Breast epithelium (tissue), 4 donors: ENCODE results near the gene MYO1D. TPM values are rescaled to one million over a fixed set of nuclear protein-coding genes. Genes with fewer than 3 reads are reported as not detected.
A peak's percentile ranks its signal among the peaks of the same experiment; 100 is the strongest.

ENCODE experiments used
- DNase-seq, 2 donors: peaks; one replicate each; pipeline ENCODE4 v3.0.0-alpha.2; 2019; ENCODE audit warnings: low spot score in 2 of 2
- H3K27ac ChIP-seq, 2 donors: fragments of 200-600 bp; sonication (generic) in 1 of 2; one replicate each; pipeline ENCODE4 v1.5.1; 2016 to 2019; ENCODE audit warnings: mild to moderate bottlenecking in 1 of 2
- H3K27me3 ChIP-seq, 2 donors: fragments of 200-600 bp; sonication (generic) in 1 of 2; one replicate each; pipeline versions ENCODE4 v1.5.1 to v1.6.0; 2017 to 2019; ENCODE audit warnings: control low read depth in 1 of 2, mild to moderate bottlenecking in 1 of 2
- H3K36me3 ChIP-seq: fragments of 200-600 bp; one replicate; pipeline ENCODE4 v1.5.1; 2019
- H3K4me1 ChIP-seq, 2 donors: fragments of 200-600 bp; sonication (generic); one replicate each; pipeline ENCODE4 v1.5.1; 2016 to 2019; ENCODE audit warnings: control low read depth in 1 of 2
- H3K4me3 ChIP-seq, 3 donors: fragments of 200-600 bp; sonication (generic); 1 replicate in 2 of 3; 2 replicates in 1 of 3; pipeline ENCODE4 v1.5.1; 2016 to 2019; ENCODE audit warnings: mild to moderate bottlenecking in 3 of 3, moderate library complexity in 2 of 3
- H3K9me3 ChIP-seq, 2 donors: fragments of 200-600 bp; sonication (generic) in 1 of 2; one replicate each; pipeline ENCODE4 v1.5.1; 2016 to 2019; ENCODE audit warnings: control low read depth in 1 of 2
- POLR2A ChIP-seq: fragments of 450-650 bp; IDR thresholded peaks from one replicate; pipeline ENCODE4 v1.6.1; 2016; ENCODE audit warnings: antibody characterized with exemption, mild to moderate bottlenecking, moderate library complexity
- POLR2AphosphoS5 ChIP-seq, 3 donors: sonication (generic); formaldehyde crosslinking; IDR thresholded peaks; one replicate each; pipeline ENCODE4 v1.6.1; 2017; ENCODE audit warnings: antibody characterized with exemption in 3 of 3
- intact Hi-C: fragments of 100-400 bp; cut with DNase I; formaldehyde crosslinking; loops from one replicate; pipeline ENCODE4 v1.15.1; 2023; ENCODE audit warnings: low total_unique reads
- total RNA-seq, 3 donors: library from RNA; depleted of rRNA; stranded (reverse); fragments of >200 nt; gene quantifications; one replicate each; pipeline ENCODE4 v1.1.0, GENCODE V29; 2016
- TF ChIP-seq, protein P1 (sequence below), 3 donors: fragments of 450-650 bp; IDR thresholded peaks; one replicate each; pipeline ENCODE4 v1.5.1; 2016 to 2017; ENCODE audit warnings: antibody characterized with exemption in 3 of 3, mild to moderate bottlenecking in 3 of 3, moderate library complexity in 3 of 3

Gene MYO1D
- total RNA-seq, 3 donors from 2014 or later = 54.4 to 114 (median 76.7) TPM

- TF ChIP-seq, protein P1, sequence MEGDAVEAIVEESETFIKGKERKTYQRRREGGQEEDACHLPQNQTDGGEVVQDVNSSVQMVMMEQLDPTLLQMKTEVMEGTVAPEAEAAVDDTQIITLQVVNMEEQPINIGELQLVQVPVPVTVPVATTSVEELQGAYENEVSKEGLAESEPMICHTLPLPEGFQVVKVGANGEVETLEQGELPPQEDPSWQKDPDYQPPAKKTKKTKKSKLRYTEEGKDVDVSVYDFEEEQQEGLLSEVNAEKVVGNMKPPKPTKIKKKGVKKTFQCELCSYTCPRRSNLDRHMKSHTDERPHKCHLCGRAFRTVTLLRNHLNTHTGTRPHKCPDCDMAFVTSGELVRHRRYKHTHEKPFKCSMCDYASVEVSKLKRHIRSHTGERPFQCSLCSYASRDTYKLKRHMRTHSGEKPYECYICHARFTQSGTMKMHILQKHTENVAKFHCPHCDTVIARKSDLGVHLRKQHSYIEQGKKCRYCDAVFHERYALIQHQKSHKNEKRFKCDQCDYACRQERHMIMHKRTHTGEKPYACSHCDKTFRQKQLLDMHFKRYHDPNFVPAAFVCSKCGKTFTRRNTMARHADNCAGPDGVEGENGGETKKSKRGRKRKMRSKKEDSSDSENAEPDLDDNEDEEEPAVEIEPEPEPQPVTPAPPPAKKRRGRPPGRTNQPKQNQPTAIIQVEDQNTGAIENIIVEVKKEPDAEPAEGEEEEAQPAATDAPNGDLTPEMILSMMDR (IDR thresholded peaks at IDR 0.05) = no peak
- no peak for TF ChIP-seq POLR2A
- TF ChIP-seq POLR2AphosphoS5 (IDR thresholded peaks at IDR 0.05) = no peak
- Histone ChIP-seq H3K27ac (no peak overlapping the region), H3K9me3 (no peaks in the 10 kb centered on the region), H3K27me3 (no peaks in the 10 kb centered on the region), H3K36me3 (no peaks in the 10 kb centered on the region), H3K4me3 (no peak overlapping the region), H3K4me1 (no peaks in the 10 kb centered on the region)
- intact Hi-C loops = no loop called here
- DNase-seq = no peak
These were observed 211.9 kb downstream of the MYO1D start for GRCh38 chr17:32664936-32665583.

- Histone ChIP-seq H3K4me1 (no peaks in the 10 kb centered on the region), H3K36me3 (no peaks in the 10 kb centered on the region), H3K4me3 (no peak overlapping the region), H3K9me3 (no peaks in the 10 kb centered on the region), H3K27ac (no peak overlapping the region), H3K27me3 (no peaks in the 10 kb centered on the region)
- TF ChIP-seq, protein P1 (IDR thresholded peaks at IDR 0.05) = no peak
- TF ChIP-seq POLR2A (no peak), POLR2AphosphoS5 (IDR thresholded peaks at IDR 0.05) (no peak)
- DNase-seq = no peak
- intact Hi-C loops = no loop called here
These were observed 216.4 kb downstream of the MYO1D start for GRCh38 chr17:32660496-32660985.

GRCh38 chr17:32659419-32659842, 217.5 kb downstream of the MYO1D start:
- H3K36me3 ChIP-seq = no peaks in the 10 kb centered on the region
- no peaks in the 10 kb centered on the region for H3K4me1 ChIP-seq
- TF ChIP-seq, protein P1 (IDR thresholded peaks at IDR 0.05) = peak; percentile 65 to 88 (median 80)
- no peak for TF ChIP-seq POLR2AphosphoS5 (IDR thresholded peaks at IDR 0.05)
- no peak for TF ChIP-seq POLR2A
- H3K27me3 ChIP-seq = no peaks in the 10 kb centered on the region
- no peaks in the 10 kb centered on the region for H3K9me3 ChIP-seq
- intact Hi-C loops = no loop called here
- no peak overlapping the region for H3K27ac ChIP-seq
- no peak overlapping the region for H3K4me3 ChIP-seq
- peak; percentile 29 to 63 for DNase-seq

DNA sequence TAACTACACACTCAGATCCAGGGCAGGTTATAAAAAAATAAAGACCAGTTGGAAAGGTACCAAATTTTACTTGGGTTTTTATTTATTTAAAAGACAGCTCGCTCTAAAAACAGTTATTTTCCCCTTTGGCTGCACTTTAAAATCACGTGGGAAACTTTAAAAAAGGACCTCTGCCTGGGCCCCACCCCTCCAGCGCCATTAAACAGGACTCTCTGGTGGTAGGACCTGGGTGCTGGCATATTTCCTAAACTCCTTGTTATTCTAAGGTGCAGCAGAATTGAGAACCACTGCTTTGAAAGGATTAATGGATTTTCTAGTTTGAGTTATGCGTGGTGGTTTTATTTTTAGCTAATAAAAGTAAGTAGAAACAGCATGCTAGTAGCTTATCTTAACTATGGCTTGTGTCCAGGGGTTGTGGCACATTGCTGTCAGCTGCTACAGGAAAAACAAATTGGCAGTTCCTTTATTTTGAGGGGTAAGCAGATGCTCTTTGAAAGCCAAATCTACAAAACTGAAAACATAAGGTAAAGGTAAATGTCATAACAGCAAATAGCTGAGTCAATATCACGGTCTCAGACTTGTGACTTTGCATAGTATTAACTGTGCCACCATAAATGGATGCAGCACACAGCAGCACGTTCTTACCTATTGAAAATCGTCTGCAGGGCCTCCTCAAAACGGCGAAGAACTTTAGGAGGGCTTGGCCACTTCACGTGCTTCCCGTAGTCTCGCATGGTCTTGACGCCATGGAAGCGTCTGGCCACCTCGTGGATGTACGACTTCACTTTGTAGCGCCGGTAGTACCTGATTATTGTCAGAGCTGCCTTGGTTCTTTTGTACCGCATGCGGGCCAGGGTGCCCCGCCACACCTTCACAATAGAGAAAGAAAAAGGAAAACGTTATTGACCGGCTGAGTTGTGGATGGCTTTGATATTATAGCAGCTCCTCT, 218.2 kb downstream of the MYO1D start:
- no peaks in the 10 kb centered on the region for H3K36me3 ChIP-seq
- H3K27ac ChIP-seq = no peak overlapping the region
- H3K9me3 ChIP-seq = no peaks in the 10 kb centered on the region
- H3K4me3 ChIP-seq = no peak overlapping the region
- no peaks in the 10 kb centered on the region for H3K4me1 ChIP-seq
- TF ChIP-seq, protein P1 (IDR thresholded peaks at IDR 0.05) = no peak
- TF ChIP-seq POLR2AphosphoS5 (IDR thresholded peaks at IDR 0.05) (no peak), POLR2A (no peak)
- intact Hi-C loops = no loop called here
- no peak for DNase-seq
- H3K27me3 ChIP-seq = no peaks in the 10 kb centered on the region

DNA sequence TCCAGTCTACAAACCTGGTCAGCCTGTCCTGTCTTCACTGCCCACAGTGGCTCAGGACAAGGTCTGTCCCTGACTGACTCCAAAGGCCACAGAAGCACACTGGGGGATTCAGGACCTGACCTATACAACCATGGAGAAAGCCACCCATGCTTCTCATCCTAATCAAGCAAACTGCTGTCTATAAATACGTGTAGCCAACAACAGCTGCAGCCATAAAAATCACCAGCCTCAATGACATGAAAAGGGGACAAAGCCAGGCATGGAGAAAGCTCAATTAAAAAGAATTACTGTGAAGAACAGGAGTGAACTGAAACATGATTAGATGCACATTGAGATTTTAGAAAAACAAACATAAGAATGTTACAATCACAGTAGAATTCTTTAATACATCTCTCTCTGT, 220.0 kb downstream of the MYO1D start:
- H3K27ac ChIP-seq = no peak overlapping the region
- H3K27me3 ChIP-seq = no peaks in the 10 kb centered on the region
- intact Hi-C loops = no loop called here
- no peak overlapping the region for H3K4me3 ChIP-seq
- no peaks in the 10 kb centered on the region for H3K4me1 ChIP-seq
- DNase-seq = no peak
- TF ChIP-seq POLR2A (no peak), POLR2AphosphoS5 (IDR thresholded peaks at IDR 0.05) (no peak)
- TF ChIP-seq, protein P1 (IDR thresholded peaks at IDR 0.05) = no peak
- H3K9me3 ChIP-seq = no peaks in the 10 kb centered on the region
- H3K36me3 ChIP-seq = no peaks in the 10 kb centered on the region
